H1 (cell line): ENCODE results near the gene NME7. TPM values are rescaled to one million over a fixed set of nuclear protein-coding genes. Genes with fewer than 3 reads are reported as not detected.

Source experiments
- CTCF ChIA-PET: fragments of 300-600 bp; sonication (Branson Sonifier 250); formaldehyde crosslinking; loops from one replicate; lab custom pipeline; 2021; ENCODE audit not compliant: partially characterized antibody; lab: Charles Lee
- POLR2A ChIA-PET: fragments of 300-600 bp; sonication (Branson Sonifier 250); formaldehyde crosslinking; loops from one replicate; lab custom pipeline; 2021; ENCODE audit warnings: inconsistent platforms; ENCODE audit not compliant: partially characterized antibody; lab: Charles Lee
- DNase-seq, 2 experiments: peaks; one replicate each; pipeline versions ENCODE4 v3.0.0 to v3.0.0-alpha.2; 2010 to 2022; ENCODE audit warnings: low spot score in 2 of 2, low read depth in 1 of 2, mixed read lengths in 1 of 2
- FAIRE-seq: peaks from 2 replicates; lab custom pipeline; 2011; peaks lifted over from hg19 to GRCh38; lab: Jason Lieb, UNC
- H2AFZ ChIP-seq: 2 replicates; pipeline ENCODE4 v1.8.1; 2012; ENCODE audit warnings: low read length, inconsistent platforms
- H2AK5ac ChIP-seq: 2 replicates; pipeline ENCODE4 v1.6.1; 2013; ENCODE audit warnings: low read depth, low read length
- H2BK120ac ChIP-seq: replicated peaks from 2 replicates; pipeline ENCODE3; 2013; ENCODE audit warnings: low read depth, low read length, inconsistent platforms
- H2BK12ac ChIP-seq: 2 replicates; pipeline ENCODE4 v1.6.1; 2013; ENCODE audit warnings: low read depth, low read length
- H2BK15ac ChIP-seq: 2 replicates; pipeline ENCODE4 v1.6.1; 2013; ENCODE audit warnings: low read length
- H2BK20ac ChIP-seq: 2 replicates; pipeline ENCODE4 v1.6.1; 2013; ENCODE audit warnings: low read length
- H2BK5ac ChIP-seq: 2 replicates; pipeline ENCODE4 v1.6.1; 2013; ENCODE audit warnings: low read depth, low read length
- H3K14ac ChIP-seq: 2 replicates; pipeline ENCODE4 v1.6.1; 2013; ENCODE audit warnings: inconsistent platforms; ENCODE audit not compliant: insufficient read length
- H3K18ac ChIP-seq: 2 replicates; pipeline ENCODE4 v1.6.1; 2013; ENCODE audit warnings: low read length; ENCODE audit errors: extremely low read depth
- H3K23ac ChIP-seq: 2 replicates; pipeline ENCODE4 v1.6.1; 2013; ENCODE audit warnings: inconsistent platforms; ENCODE audit not compliant: insufficient read length
- H3K23me2 ChIP-seq: 2 replicates; pipeline ENCODE4 v1.6.1; 2013; ENCODE audit warnings: low read depth, low read length
- H3K27ac ChIP-seq: 2 replicates; pipeline ENCODE4 v1.6.1; 2011; ENCODE audit warnings: low read depth, low read length, inconsistent platforms
- H3K27me3 ChIP-seq, 4 experiments: replicated peaks in 1 of 4; 1 replicate in 1 of 4; 2 replicates in 3 of 4; pipeline versions ENCODE4 v1.6.1 to v1.8.1; 2011 to 2013; ENCODE audit warnings: low read length in 3 of 4, mild to moderate bottlenecking in 3 of 4, inconsistent platforms in 2 of 4, mixed read lengths in 2 of 4, moderate library complexity in 1 of 4; ENCODE audit not compliant: control insufficient read depth in 3 of 4, insufficient read depth in 3 of 4; ENCODE audit errors: extremely low read depth in 1 of 4
- H3K36me3 ChIP-seq, 4 experiments: 2 replicates each; pipeline versions ENCODE4 v1.6.1 to v1.8.1; 2011 to 2013; ENCODE audit warnings: mild to moderate bottlenecking in 4 of 4, low read length in 3 of 4, moderate library complexity in 2 of 4, control low read depth in 1 of 4, inconsistent platforms in 1 of 4; ENCODE audit not compliant: insufficient read depth in 4 of 4, control insufficient read depth in 2 of 4
- H3K4ac ChIP-seq: replicated peaks from 2 replicates; pipeline ENCODE3; 2013; ENCODE audit warnings: low read length, low read depth, mixed read lengths, inconsistent platforms; ENCODE audit not compliant: insufficient read length
- H3K4me1 ChIP-seq, 4 experiments: replicated peaks in 1 of 4; 1 replicate in 1 of 4; 2 replicates in 3 of 4; pipeline versions ENCODE4 v1.6.1 to v1.8.1; 2011 to 2013; ENCODE audit warnings: low read length in 3 of 4, inconsistent platforms in 2 of 4, mixed read lengths in 1 of 4; ENCODE audit not compliant: insufficient read depth in 4 of 4, control insufficient read depth in 3 of 4
- H3K4me2 ChIP-seq, 2 experiments: 2 replicates each; pipeline versions ENCODE4 v1.6.1 to v1.8.1; 2011 to 2013; ENCODE audit warnings: low read depth in 2 of 2, low read length in 2 of 2, control low read depth in 1 of 2, inconsistent platforms in 1 of 2, mild to moderate bottlenecking in 1 of 2; ENCODE audit not compliant: insufficient read depth in 1 of 2
- H3K4me3 ChIP-seq, 4 experiments: fragments of 200-600, 300-600 bp in 1 of 4; sonication (generic), shearing (Covaris generic), sonication (Bioruptor Twin) in 1 of 4; 2 replicates each; pipeline versions ENCODE4 v1.5.1 to v1.8.1; 2011 to 2016; ENCODE audit warnings: low read length in 4 of 4, low read depth in 3 of 4, control low read depth in 2 of 4, inconsistent platforms in 2 of 4, mild to moderate bottlenecking in 2 of 4, mixed read lengths in 1 of 4, moderate library complexity in 1 of 4; ENCODE audit not compliant: insufficient read depth in 2 of 4; ENCODE audit errors: extremely low read depth in 1 of 4
- H3K56ac ChIP-seq: replicated peaks from 2 replicates; pipeline ENCODE3; 2013; ENCODE audit warnings: low read depth, mild to moderate bottlenecking, mixed read lengths, low read length, inconsistent platforms; ENCODE audit not compliant: insufficient read length
- H3K79me1 ChIP-seq: 2 replicates; pipeline ENCODE4 v1.6.1; 2013; ENCODE audit warnings: low read depth, low read length, control low read depth
- H3K79me2 ChIP-seq, 2 experiments: 2 replicates each; pipeline versions ENCODE4 v1.6.1 to v1.8.1; 2012 to 2013; ENCODE audit warnings: low read length in 2 of 2, mild to moderate bottlenecking in 2 of 2, inconsistent platforms in 1 of 2; ENCODE audit not compliant: insufficient read depth in 2 of 2, control insufficient read depth in 1 of 2
- H3K9ac ChIP-seq, 4 experiments: replicated peaks in 1 of 4; 1 replicate in 1 of 4; 2 replicates in 3 of 4; pipeline versions ENCODE4 v1.6.1 to v1.8.1; 2011 to 2013; ENCODE audit warnings: low read depth in 3 of 4, low read length in 3 of 4, control low read depth in 2 of 4, mild to moderate bottlenecking in 2 of 4, moderate library complexity in 2 of 4, inconsistent platforms in 1 of 4; ENCODE audit errors: extremely low read depth in 1 of 4
- H3K9me3 ChIP-seq, 2 experiments: 2 replicates each; pipeline versions ENCODE4 v1.6.1 to v1.8.1; 2012 to 2013; ENCODE audit warnings: mild to moderate bottlenecking in 2 of 2, moderate library complexity in 2 of 2, control low read depth in 1 of 2, inconsistent platforms in 1 of 2, low read depth in 1 of 2, low read length in 1 of 2, mixed read lengths in 1 of 2; ENCODE audit not compliant: insufficient read depth in 2 of 2
- H4K20me1 ChIP-seq, 2 experiments: replicated peaks in 1 of 2; 2 replicates each; pipeline versions ENCODE3 to v1.8.1; 2011 to 2013; ENCODE audit warnings: inconsistent platforms in 2 of 2, low read length in 2 of 2, mild to moderate bottlenecking in 1 of 2; ENCODE audit not compliant: insufficient read depth in 2 of 2, control insufficient read depth in 1 of 2
- H4K5ac ChIP-seq: 2 replicates; pipeline ENCODE4 v1.6.1; 2013; ENCODE audit warnings: low read length, low read depth, mixed read lengths, inconsistent platforms; ENCODE audit not compliant: insufficient read length
- H4K8ac ChIP-seq: 2 replicates; pipeline ENCODE4 v1.8.0; 2013; ENCODE audit warnings: mild to moderate bottlenecking, moderate library complexity, low read length, inconsistent platforms; ENCODE audit not compliant: insufficient read depth; ENCODE audit errors: extremely low read depth
- H4K91ac ChIP-seq: replicated peaks from 2 replicates; pipeline ENCODE3; 2013; ENCODE audit warnings: low read length, mixed read lengths, inconsistent platforms; ENCODE audit not compliant: insufficient read length
- EZH2 ChIP-seq: fragments of 200-600 bp; sonication (generic); IDR thresholded peaks from 2 replicates; pipeline ENCODE4 v1.7.1; 2012; ENCODE audit warnings: low read depth, mild to moderate bottlenecking, moderate library complexity, low read length, inconsistent platforms; ENCODE audit not compliant: severe bottlenecking
- JUND ChIP-seq: IDR thresholded peaks from 2 replicates; pipeline ENCODE4 v1.6.1; 2011; ENCODE audit warnings: mild to moderate bottlenecking, improper control_type of control experiment, low read length
- SIRT6 ChIP-seq: IDR thresholded peaks from one replicate; pipeline ENCODE4 v1.7.1; 2012; ENCODE audit warnings: low read length, inconsistent platforms
- SP1 ChIP-seq: IDR thresholded peaks from 2 replicates; pipeline ENCODE4 v1.6.1; 2011; ENCODE audit warnings: low read depth, low read length
- SUZ12 ChIP-seq: fragments of 200-600 bp; sonication (generic); IDR thresholded peaks from 2 replicates; pipeline ENCODE4 v1.6.1; 2012; ENCODE audit warnings: mild to moderate bottlenecking, inconsistent platforms, low read length, moderate library complexity, mixed read lengths
- YY1 ChIP-seq: IDR thresholded peaks from 2 replicates; pipeline ENCODE4 v1.6.1; 2011; ENCODE audit warnings: low read depth, mild to moderate bottlenecking, low read length
- WGBS, 2 experiments: shearing (Covaris generic) in 1 of 2; methylation state at CpG; one replicate each; pipeline versions ENCODE4 v1.1.6 to v1.1.7; 2013 to 2015; ENCODE audit warnings: low lambda C conversion rate in 2 of 2, mixed read lengths in 2 of 2, inconsistent platforms in 1 of 2, low coverage in 1 of 2, missing lambda C conversion rate in 1 of 2; ENCODE audit not compliant: insufficient replicate concordance in 2 of 2, insufficient coverage in 1 of 2, insufficient read length in 1 of 2; ENCODE audit errors: extremely low coverage in 1 of 2, missing lambda C conversion rate in 1 of 2; 5-methylcytosine and 5-hydroxymethylcytosine counted together
- polyA plus RNA-seq, 7 experiments: library from polyadenylated mRNA; depleted of rRNA in 3 of 7; stranded (reverse) in 5 of 7; unstranded in 2 of 7; fragments of >200 nt in 5 of 7; fragments of 200-250 nt in 2 of 7; gene quantifications; 1 replicate in 5 of 7; 2 replicates in 1 of 7; 4 replicates in 1 of 7; pipeline versions ENCODE4 v1.2.1 to v1.2.3, GENCODE V29; 2011 to 2013; ENCODE audit warnings: missing spikeins in 2 of 7, mixed read lengths in 2 of 7
- total RNA-seq: library from RNA; stranded (reverse); fragmentation: NEBNext Ultra II Directional; extraction: Animal tissue kit (Norgen Biotek cat#: 25700); gene quantifications from 2 replicates; pipeline ENCODE4 v1.2.1, GENCODE V29; 2021

NME7 gene
- total and polyA plus RNA-seq, 2 of the 8 experiments (the other 6 are each of a cell fraction or from before 2014, with no cell fraction given) = 11.6 to 28.5 TPM

DNA sequence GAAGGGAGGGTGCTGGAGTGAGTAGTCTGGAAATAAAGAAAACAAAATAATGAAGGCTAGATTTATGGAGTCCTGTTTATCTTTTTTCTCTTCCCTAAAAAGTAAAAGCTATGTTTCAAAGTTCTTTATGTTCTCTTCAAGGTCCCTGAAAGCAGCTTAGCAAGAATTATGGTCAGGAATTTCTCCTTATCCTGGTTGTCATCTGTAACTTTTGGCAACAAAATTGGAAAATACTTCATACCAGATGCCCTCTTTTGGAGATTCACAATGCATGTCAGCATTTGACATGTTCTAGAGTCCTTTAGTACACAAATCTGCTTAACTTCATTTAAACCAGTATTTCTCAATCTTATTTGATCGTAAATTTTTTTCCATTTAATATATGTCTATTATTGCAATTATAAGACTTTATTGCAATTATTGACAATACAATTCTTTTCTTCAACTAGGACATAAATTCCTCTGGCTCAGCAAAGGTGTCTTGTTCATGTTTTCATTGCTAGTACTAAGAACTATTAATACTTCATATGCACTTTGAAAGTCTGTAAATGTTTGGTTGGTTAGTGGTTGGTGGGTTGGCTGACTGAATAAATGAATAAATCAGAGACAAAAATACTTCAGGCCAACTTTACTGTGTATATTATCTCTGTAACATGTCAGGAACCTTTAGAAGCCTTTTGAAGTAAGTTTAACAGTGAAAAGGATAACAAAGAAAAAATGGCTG, 159.6 kb downstream of the NME7 start:
- H3K18ac ChIP-seq = no peak overlapping the region
- no peaks in the 10 kb centered on the region for H3K23me2 ChIP-seq
- no peaks in the 10 kb centered on the region for H3K27me3 ChIP-seq
- 100% methylated on average over 1 of the region's 1 CpG; no CpG with 5 or more reads in 1 of the 2 experiments for WGBS, 2 experiments
- H3K23ac ChIP-seq = no peak overlapping the region
- H3K27ac ChIP-seq = no peak overlapping the region
- H3K79me2 ChIP-seq = no peaks in the 10 kb centered on the region
- H2BK20ac ChIP-seq = no peak overlapping the region
- no peaks in the 10 kb centered on the region for H4K20me1 ChIP-seq
- DNase-seq (no peak), FAIRE-seq (no peak)
- ChIA-PET POLR2A (no interaction called here), CTCF (interaction anchor here (1.6 kb wide), 1 partner anchor 13 kb away, joined by 3 read pairs; no protein-coding TSS in a partner anchor)
- no peak overlapping the region for H2AFZ ChIP-seq
- no peak overlapping the region for H2BK15ac ChIP-seq
- H4K8ac ChIP-seq = no peak overlapping the region
- H3K36me3 ChIP-seq = no peaks in the 10 kb centered on the region
- H2AK5ac ChIP-seq = no peak overlapping the region
- no peak overlapping the region for H3K14ac ChIP-seq
- no peak overlapping the region for H2BK5ac ChIP-seq
- H2BK12ac ChIP-seq = no peak overlapping the region
- TF ChIP-seq SIRT6 = no peak
- no peak for TF ChIP-seq YY1
- no peak for TF ChIP-seq SP1
- TF ChIP-seq EZH2 = no peak
- no peak for TF ChIP-seq JUND
- no peak for TF ChIP-seq SUZ12
- TF ChIP-seq, all 59 proteins: peak for 0
- Histone ChIP-seq H3K4me1 (no peaks in the 10 kb centered on the region), H3K4me2 (no peak overlapping the region), H4K5ac (no peak overlapping the region), H2BK120ac (no peak overlapping the region), H4K91ac (no peak overlapping the region), H3K4ac (no peak overlapping the region), H3K79me1 (no peaks in the 10 kb centered on the region), H3K56ac (no peak overlapping the region), H3K9me3 (no peaks in the 10 kb centered on the region), H3K9ac (no peak overlapping the region), H3K4me3 (no peak overlapping the region)
